Caco-2 (cell line): Measurements from ENCODE around the gene CSNK1A1. TPM values are rescaled to one million over a fixed set of nuclear protein-coding genes. Genes with fewer than 3 reads are reported as not detected.

Experiments used
- BruUV-seq: library from RNA; stranded (reverse); fragments of 400-500 nt; replicated peaks from 2 replicates; lab custom pipeline; 2021; lab: Mats Ljungman, UMichigan
- CTCF ChIA-PET: fragments of 300-600 bp; sonication (Branson Sonifier 250); formaldehyde crosslinking; loops from one replicate; lab custom pipeline; 2022; ENCODE audit warnings: antibody characterized with exemption; lab: Charles Lee
- POLR2A ChIA-PET: fragments of 300-600 bp; sonication (Branson Sonifier 250); formaldehyde crosslinking; loops from one replicate; lab custom pipeline; 2022; ENCODE audit warnings: antibody characterized with exemption; lab: Charles Lee
- DNase-seq, 2 experiments: peaks; one replicate each; pipeline versions ENCODE4 v3.0.0 to v3.0.0-alpha.2; 2020 to 2022
- H3K27me3 ChIP-seq: replicated peaks from 2 replicates; pipeline ENCODE4 v1.6.0; 2011; ENCODE audit warnings: low read length; ENCODE audit not compliant: control insufficient read depth, insufficient read depth
- H3K36me3 ChIP-seq: 2 replicates; pipeline ENCODE4 v1.5.1; 2011; ENCODE audit warnings: low read length; ENCODE audit not compliant: control insufficient read depth, insufficient read depth
- H3K4me1 ChIP-seq: fragments of 250-450 bp; sonication (Bioruptor Pico); 2 replicates; pipeline ENCODE4 v1.5.1; 2020; ENCODE audit warnings: mild to moderate bottlenecking
- H3K4me3 ChIP-seq: 2 replicates; pipeline ENCODE4 v1.5.1; 2011; ENCODE audit warnings: low read depth, mild to moderate bottlenecking, control low read depth, low read length
- H3K9me3 ChIP-seq: fragments of 250-450 bp; sonication (Bioruptor Pico); 2 replicates; pipeline ENCODE4 v1.5.1; 2020; ENCODE audit warnings: mild to moderate bottlenecking, moderate library complexity
- H3K27ac Mint-ChIP-seq: one replicate; pipeline ENCODE4 v1.8.0; 2022; ENCODE audit warnings: mixed read lengths; ENCODE audit not compliant: unreplicated experiment
- H3K27me3 Mint-ChIP-seq: one replicate; pipeline ENCODE4 v1.8.0; 2022; ENCODE audit warnings: mixed read lengths; ENCODE audit not compliant: insufficient read depth, unreplicated experiment
- H3K36me3 Mint-ChIP-seq: one replicate; pipeline ENCODE4 v1.8.0; 2022; ENCODE audit warnings: mild to moderate bottlenecking, mixed read lengths; ENCODE audit not compliant: insufficient read depth, unreplicated experiment
- H3K4me1 Mint-ChIP-seq: one replicate; pipeline ENCODE4 v1.8.0; 2022; ENCODE audit warnings: low read depth, mixed read lengths; ENCODE audit not compliant: unreplicated experiment
- H3K4me3 Mint-ChIP-seq: one replicate; pipeline ENCODE4 v1.8.0; 2022; ENCODE audit warnings: mild to moderate bottlenecking, moderate library complexity, mixed read lengths; ENCODE audit not compliant: unreplicated experiment
- H3K9me3 Mint-ChIP-seq: one replicate; pipeline ENCODE4 v1.8.0; 2022; ENCODE audit warnings: mixed read lengths; ENCODE audit not compliant: unreplicated experiment
- intact Hi-C: fragments of 100-400 bp; cut with micrococcal nuclease; formaldehyde crosslinking; loops from one replicate; pipeline ENCODE4 v1.10.0; 2022; ENCODE audit not compliant: unreplicated experiment
- total RNA-seq: library from RNA; stranded (reverse); gene quantifications from 2 replicates; pipeline ENCODE4 v1.2.3, GENCODE V29; 2022
- TF ChIP-seq, protein P1 (sequence below), 2 experiments: fragments of 200-600 bp in 1 of 2; IDR thresholded peaks; 1 replicate in 1 of 2; 2 replicates in 1 of 2; pipeline versions ENCODE4 v1.5.1 to v1.8.0; 2011 to 2022; ENCODE audit warnings: antibody characterized with exemption in 1 of 2, control low read depth in 1 of 2, inconsistent platforms in 1 of 2, low read depth in 1 of 2, low read length in 1 of 2, mild to moderate bottlenecking in 1 of 2, moderate library complexity in 1 of 2; ENCODE audit not compliant: insufficient read depth in 1 of 2, severe bottlenecking in 1 of 2, unreplicated experiment in 1 of 2

CSNK1A1 gene
- total RNA-seq, 1 experiment from 2014 or later, result 264 TPM

DNA sequence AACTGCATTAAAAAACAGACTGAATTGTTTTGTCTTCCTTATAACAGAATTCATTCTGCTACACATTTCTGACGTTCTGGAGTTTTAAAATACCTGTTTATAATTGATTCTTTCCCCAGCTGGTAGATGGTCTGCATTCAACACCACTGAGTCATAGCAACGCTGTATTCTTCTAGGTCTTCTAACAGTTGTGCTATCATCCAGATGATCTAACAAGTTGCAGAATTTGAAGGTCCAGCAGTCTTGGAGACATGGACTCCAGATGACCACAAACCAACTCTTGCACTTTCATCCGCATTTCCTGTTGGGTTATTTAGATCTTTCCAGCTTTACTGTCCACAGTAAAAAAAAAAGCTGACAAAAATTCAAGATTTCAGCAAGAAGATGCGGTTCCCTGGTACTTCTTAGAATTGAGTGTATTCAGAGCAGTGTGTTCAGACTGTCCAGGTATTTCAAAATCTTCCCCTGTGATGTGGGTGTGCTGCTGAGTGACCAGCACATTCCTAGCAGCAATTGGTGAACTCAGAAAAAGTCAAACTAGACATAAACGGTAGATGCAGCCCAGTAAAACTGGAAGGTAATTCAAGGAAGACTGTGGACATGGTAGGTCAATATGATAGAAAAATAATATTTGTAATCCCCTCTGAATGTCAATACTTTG, 50.2 kb downstream of the CSNK1A1 start:
- Mint-ChIP-seq H3K36me3 (peaks cover 84% of the 10 kb centered on the region), H3K27me3 (no peaks in the 10 kb centered on the region), H3K4me3 (no peak overlapping the region), H3K9me3 (no peaks in the 10 kb centered on the region), H3K27ac (no peak overlapping the region), H3K4me1 (no peaks in the 10 kb centered on the region)
- ChIA-PET CTCF (no interaction called here), POLR2A (no interaction called here)
- intact Hi-C loops, result no loop called here
- Histone ChIP-seq H3K4me1 (peaks cover 7% of the 10 kb centered on the region; the same call in 1 of the 2 replicates), H3K27me3 (no peaks in the 10 kb centered on the region), H3K4me3 (no peak overlapping the region), H3K9me3 (no peaks in the 10 kb centered on the region), H3K36me3 (no peaks in the 10 kb centered on the region; the same call in 1 of the 2 replicates)
- no TSS peak for BruUV-seq
- TF ChIP-seq, protein P1, sequence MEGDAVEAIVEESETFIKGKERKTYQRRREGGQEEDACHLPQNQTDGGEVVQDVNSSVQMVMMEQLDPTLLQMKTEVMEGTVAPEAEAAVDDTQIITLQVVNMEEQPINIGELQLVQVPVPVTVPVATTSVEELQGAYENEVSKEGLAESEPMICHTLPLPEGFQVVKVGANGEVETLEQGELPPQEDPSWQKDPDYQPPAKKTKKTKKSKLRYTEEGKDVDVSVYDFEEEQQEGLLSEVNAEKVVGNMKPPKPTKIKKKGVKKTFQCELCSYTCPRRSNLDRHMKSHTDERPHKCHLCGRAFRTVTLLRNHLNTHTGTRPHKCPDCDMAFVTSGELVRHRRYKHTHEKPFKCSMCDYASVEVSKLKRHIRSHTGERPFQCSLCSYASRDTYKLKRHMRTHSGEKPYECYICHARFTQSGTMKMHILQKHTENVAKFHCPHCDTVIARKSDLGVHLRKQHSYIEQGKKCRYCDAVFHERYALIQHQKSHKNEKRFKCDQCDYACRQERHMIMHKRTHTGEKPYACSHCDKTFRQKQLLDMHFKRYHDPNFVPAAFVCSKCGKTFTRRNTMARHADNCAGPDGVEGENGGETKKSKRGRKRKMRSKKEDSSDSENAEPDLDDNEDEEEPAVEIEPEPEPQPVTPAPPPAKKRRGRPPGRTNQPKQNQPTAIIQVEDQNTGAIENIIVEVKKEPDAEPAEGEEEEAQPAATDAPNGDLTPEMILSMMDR (IDR thresholded peaks at IDR 0.05; ENCODE audit: insufficient read depth in 1 of 2, low read depth in 1 of 2, low read length in 1 of 2, severe bottlenecking in 1 of 2, unreplicated experiment in 1 of 2), result no peak
- no peak for DNase-seq

DNA sequence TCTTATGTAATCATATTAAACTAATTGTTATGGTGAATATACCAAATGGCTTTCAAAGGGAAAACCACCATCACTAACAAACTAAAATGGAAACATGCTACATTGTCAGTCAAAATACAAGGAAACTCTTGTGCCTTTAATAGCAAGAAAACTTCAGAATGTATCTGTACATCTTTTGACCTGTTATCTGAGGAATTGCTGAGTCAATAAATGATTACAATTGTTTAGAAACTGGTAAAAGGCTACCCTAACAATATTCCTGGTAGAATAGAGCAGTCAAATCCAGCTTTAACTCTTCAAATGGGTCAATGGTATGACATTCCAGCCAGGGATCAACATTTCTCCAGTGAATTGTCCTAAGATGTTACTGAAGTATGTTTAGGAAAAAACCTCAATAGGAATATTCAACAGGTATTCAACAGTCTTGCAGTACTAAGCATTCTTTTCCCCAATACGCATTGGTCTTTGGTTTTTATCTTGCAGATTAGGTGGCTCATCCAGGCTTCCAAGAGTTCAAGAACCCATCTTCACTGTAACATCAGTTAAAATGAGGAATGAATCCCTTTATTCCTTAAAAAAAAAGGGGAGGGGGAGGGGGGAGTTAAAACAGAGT, 52.4 kb downstream of the CSNK1A1 start:
- Histone ChIP-seq H3K27me3 (no peaks in the 10 kb centered on the region), H3K36me3 (no peaks in the 10 kb centered on the region; the same call in 1 of the 2 replicates), H3K4me3 (no peak overlapping the region), H3K9me3 (no peaks in the 10 kb centered on the region), H3K4me1 (peaks cover 7% of the 10 kb centered on the region; the same call in 1 of the 2 replicates)
- Mint-ChIP-seq H3K27me3 (no peaks in the 10 kb centered on the region), H3K27ac (no peak overlapping the region), H3K36me3 (peaks cover 83% of the 10 kb centered on the region), H3K9me3 (no peaks in the 10 kb centered on the region), H3K4me3 (no peak overlapping the region), H3K4me1 (no peaks in the 10 kb centered on the region)
- no TSS peak for BruUV-seq
- TF ChIP-seq, protein P1 (IDR thresholded peaks at IDR 0.05; ENCODE audit: insufficient read depth in 1 of 2, low read depth in 1 of 2, low read length in 1 of 2, severe bottlenecking in 1 of 2, unreplicated experiment in 1 of 2), result no peak
- ChIA-PET POLR2A (no interaction called here), CTCF (no interaction called here)
- intact Hi-C loops, result no loop called here
- no peak for DNase-seq

DNA sequence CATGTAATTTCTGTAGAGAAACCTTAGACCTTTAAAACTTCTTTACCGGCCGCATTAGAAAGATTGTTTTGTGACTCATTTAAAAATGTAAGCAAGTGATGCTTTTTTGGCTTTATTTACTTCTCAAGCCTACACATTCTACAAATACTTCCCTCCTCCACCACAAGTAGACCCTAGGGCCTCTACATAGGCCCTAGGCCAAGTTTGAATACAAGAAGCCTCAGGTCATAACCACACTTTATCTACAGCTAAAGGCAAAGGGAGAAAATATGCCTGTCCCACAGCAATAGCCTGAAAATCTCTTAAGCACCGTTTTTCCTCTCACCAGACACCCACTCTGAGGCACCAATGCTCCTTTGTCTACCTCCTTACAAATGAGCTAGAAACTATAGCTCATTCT, 53.9 kb downstream of the CSNK1A1 start:
- Mint-ChIP-seq H3K36me3 (peaks cover 85% of the 10 kb centered on the region), H3K4me3 (no peak overlapping the region), H3K27ac (no peak overlapping the region), H3K9me3 (no peaks in the 10 kb centered on the region), H3K4me1 (no peaks in the 10 kb centered on the region), H3K27me3 (no peaks in the 10 kb centered on the region)
- POLR2A ChIA-PET, result no interaction called here
- H3K27me3 ChIP-seq, result no peaks in the 10 kb centered on the region
- BruUV-seq, result no TSS peak
- H3K4me3 ChIP-seq, result no peak overlapping the region
- no peaks in the 10 kb centered on the region for H3K9me3 ChIP-seq
- intact Hi-C loops, result no loop called here
- no peak for DNase-seq
- peaks cover 7% of the 10 kb centered on the region; the same call in 1 of the 2 replicates for H3K4me1 ChIP-seq
- TF ChIP-seq, protein P1 (IDR thresholded peaks at IDR 0.05; ENCODE audit: insufficient read depth in 1 of 2, low read depth in 1 of 2, low read length in 1 of 2, severe bottlenecking in 1 of 2, unreplicated experiment in 1 of 2), result no peak
- CTCF ChIA-PET, result interaction anchor here (0.6 to 0.9 kb wide), 3 partner anchors 42 to 121 kb away, joined by 3 read pairs; no protein-coding TSS in a partner anchor
- no peaks in the 10 kb centered on the region for H3K36me3 ChIP-seq
